AG04449 (cell line): ENCODE measurements around the gene TBXA2R.
"Not testable (repeated sequence)": the region's sequence is repeated elsewhere in the genome, so short reads cannot be mapped to it uniquely, and the experiment has no call there.

Source experiments
- CTCF ChIA-PET: fragments of 350-600 bp; formaldehyde crosslinking; extraction: SDS; loops from one replicate; lab custom pipeline; 2021; ENCODE audit warnings: antibody characterized with exemption; lab: Yijun Ruan, JAX
- POLR2A ChIA-PET: fragments of 400-600, 350-600 bp; formaldehyde crosslinking; extraction: SDS; loops from one replicate; lab custom pipeline; 2020; ENCODE audit warnings: antibody characterized with exemption, inconsistent platforms; lab: Yijun Ruan, JAX
- DNase-seq: peaks from one replicate; pipeline ENCODE4 v3.0.0-alpha.2; 2010; ENCODE audit warnings: low read depth, low spot score
- H3K4me3 ChIP-seq: 2 replicates; pipeline ENCODE4 v1.5.1; 2011; ENCODE audit warnings: low read depth, mild to moderate bottlenecking, control low read depth, low read length
- CTCF ChIP-seq: IDR thresholded peaks from one replicate; pipeline ENCODE4 v1.5.1; 2011; ENCODE audit warnings: mild to moderate bottlenecking, moderate library complexity, low read length, control low read depth, inconsistent platforms; ENCODE audit not compliant: insufficient read depth; ENCODE audit errors: missing control alignments

TBXA2R gene

DNA sequence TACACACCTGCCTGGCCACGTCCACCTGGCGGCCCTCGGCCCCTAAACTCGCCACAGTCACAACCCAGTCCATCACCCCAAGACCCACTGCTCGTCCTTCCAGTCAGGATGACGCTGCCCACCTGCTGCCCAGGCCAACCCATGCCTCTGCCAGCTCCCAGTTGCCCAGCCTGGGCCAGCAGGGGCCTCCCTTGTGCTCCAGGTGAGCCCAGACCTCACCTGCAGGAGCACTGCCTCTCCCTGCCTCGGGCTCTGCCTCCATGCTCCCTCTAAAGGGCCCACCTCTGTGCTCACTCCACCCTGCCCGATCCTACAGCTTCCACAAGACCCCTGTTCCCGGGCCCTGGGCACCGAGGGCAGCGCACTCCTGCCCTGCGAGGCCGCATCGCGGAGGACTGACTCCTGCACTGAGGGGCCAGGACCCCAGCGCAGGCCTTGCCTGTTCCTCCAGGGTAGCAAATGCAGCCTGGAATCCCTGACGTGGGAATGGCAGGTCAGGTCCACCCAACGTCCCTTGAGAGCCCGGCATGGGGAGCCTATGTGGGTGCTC, 27.9 kb upstream of the TBXA2R start:
- CTCF ChIA-PET = no interaction called here
- H3K4me3 ChIP-seq = no peak overlapping the region
- POLR2A ChIA-PET = no interaction called here
- DNase-seq = no peak
- no peak for TF ChIP-seq CTCF

- TF ChIP-seq CTCF = no peak
- no peak overlapping the region for H3K4me3 ChIP-seq
- DNase-seq = no peak
- POLR2A ChIA-PET = no interaction called here
- CTCF ChIA-PET = interaction anchor here (1.2 kb wide), 1 partner anchor 85 kb away, joined by 3 read pairs; no protein-coding TSS in a partner anchor
These were observed 26.9 kb upstream of the TBXA2R start for GRCh38 chr19:3633559-3633988.

- H3K4me3 ChIP-seq = no peak overlapping the region
- no peak for DNase-seq
- ChIA-PET CTCF (interaction anchor here (0.6 to 1.2 kb wide), 2 partner anchors 11 to 86 kb away, joined by 3 read pairs; no protein-coding TSS in a partner anchor), POLR2A (no interaction called here)
- no peak for TF ChIP-seq CTCF
These were observed 26.3 kb upstream of the TBXA2R start for GRCh38 chr19:3632739-3633558.

DNA sequence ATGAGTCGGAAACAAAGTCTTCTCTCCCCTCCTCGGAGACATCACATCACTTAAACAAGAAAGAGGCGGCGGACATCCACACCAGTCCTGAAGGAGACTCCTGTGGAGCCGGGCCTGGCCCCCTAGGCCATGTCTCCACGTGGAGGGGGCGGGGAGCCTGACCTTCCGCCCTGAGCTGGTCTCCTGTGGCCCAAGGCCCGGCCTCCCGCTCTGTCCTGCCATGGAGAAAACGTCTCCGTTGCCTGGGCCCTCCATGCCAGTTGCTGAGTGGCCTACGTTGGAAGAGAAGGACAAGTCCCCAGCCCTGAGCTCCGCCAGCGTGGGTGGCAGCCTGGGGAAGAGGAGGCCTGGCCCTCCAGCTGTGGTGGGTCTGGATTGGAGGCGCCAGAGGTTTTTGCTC, 25.4 kb upstream of the TBXA2R start:
- H3K4me3 ChIP-seq = no peak overlapping the region
- no peak for DNase-seq
- ChIA-PET CTCF (no interaction called here), POLR2A (no interaction called here)
- no peak for TF ChIP-seq CTCF

GRCh38 chr19:3631053-3631861, 24.6 kb upstream of the TBXA2R start:
- ChIA-PET CTCF (no interaction called here), POLR2A (no interaction called here)
- H3K4me3 ChIP-seq = no peak overlapping the region
- TF ChIP-seq CTCF = no peak
- DNase-seq = no peak

GRCh38 chr19:3628766-3629165, 22.1 kb upstream of the TBXA2R start:
- CTCF ChIA-PET = interaction anchor here (1.2 to 2.1 kb wide), 2 partner anchors 11 to 27 kb away, joined by 3 to 4 read pairs; no protein-coding TSS in a partner anchor
- H3K4me3 ChIP-seq, DNase-seq: not testable (repeated sequence)
- POLR2A ChIA-PET = interaction anchor here (1.4 kb wide), 1 partner anchor 27 kb away, joined by 3 read pairs; no protein-coding TSS in a partner anchor
